ENCODE data around the gene SLC5A4. TPM values are rescaled to one million over a fixed set of nuclear protein-coding genes. Genes with fewer than 3 reads are reported as not detected.

SLC5A4 gene
- total RNA-seq, 2 donors from 2014 or later = 0.35 TPM; not detected in 1

- DNase-seq (ENCODE audit: low spot score) = no peak
- H3K9me3 ChIP-seq = no peaks in the 10 kb centered on the region
- no peaks in the 10 kb centered on the region for H3K36me3 ChIP-seq
- H3K4me3 ChIP-seq = no peak overlapping the region
- H3K27ac ChIP-seq = no peak overlapping the region
- no peaks in the 10 kb centered on the region for H3K27me3 ChIP-seq
- TF ChIP-seq, protein P1, sequence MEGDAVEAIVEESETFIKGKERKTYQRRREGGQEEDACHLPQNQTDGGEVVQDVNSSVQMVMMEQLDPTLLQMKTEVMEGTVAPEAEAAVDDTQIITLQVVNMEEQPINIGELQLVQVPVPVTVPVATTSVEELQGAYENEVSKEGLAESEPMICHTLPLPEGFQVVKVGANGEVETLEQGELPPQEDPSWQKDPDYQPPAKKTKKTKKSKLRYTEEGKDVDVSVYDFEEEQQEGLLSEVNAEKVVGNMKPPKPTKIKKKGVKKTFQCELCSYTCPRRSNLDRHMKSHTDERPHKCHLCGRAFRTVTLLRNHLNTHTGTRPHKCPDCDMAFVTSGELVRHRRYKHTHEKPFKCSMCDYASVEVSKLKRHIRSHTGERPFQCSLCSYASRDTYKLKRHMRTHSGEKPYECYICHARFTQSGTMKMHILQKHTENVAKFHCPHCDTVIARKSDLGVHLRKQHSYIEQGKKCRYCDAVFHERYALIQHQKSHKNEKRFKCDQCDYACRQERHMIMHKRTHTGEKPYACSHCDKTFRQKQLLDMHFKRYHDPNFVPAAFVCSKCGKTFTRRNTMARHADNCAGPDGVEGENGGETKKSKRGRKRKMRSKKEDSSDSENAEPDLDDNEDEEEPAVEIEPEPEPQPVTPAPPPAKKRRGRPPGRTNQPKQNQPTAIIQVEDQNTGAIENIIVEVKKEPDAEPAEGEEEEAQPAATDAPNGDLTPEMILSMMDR (IDR thresholded peaks at IDR 0.05) = no peak
- H3K4me1 ChIP-seq = no peaks in the 10 kb centered on the region
Measured at GRCh38 chr22:32258791-32259190, 3.6 kb upstream of the SLC5A4 start.

DNA sequence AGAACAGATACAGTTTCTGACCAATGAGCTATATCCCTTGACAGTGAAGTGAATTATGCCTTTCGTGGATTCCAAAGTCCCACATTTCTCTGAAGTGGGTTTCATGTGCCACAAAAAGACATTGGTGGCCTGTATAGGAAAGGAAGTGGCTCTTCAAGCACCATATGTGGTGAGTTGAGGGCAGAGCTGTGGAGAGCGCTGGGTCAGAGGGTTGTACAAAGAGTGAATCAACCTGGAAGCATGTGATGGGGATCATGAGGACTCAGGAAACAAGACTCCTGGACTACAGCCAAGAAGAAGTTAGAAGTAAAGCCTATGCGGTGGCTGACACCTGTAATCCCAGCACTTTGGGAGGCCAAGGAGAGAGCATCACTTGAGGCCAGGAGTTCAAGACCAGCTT lies 579 bp upstream of the SLC5A4 start:
- Histone ChIP-seq H3K27ac (no peak overlapping the region), H3K4me1 (no peaks in the 10 kb centered on the region), H3K27me3 (no peaks in the 10 kb centered on the region), H3K9me3 (no peaks in the 10 kb centered on the region), H3K36me3 (no peaks in the 10 kb centered on the region), H3K4me3 (no peak overlapping the region)
- TF ChIP-seq, protein P1 (IDR thresholded peaks at IDR 0.05) = no peak
- no peak for DNase-seq (ENCODE audit: low spot score)

DNA sequence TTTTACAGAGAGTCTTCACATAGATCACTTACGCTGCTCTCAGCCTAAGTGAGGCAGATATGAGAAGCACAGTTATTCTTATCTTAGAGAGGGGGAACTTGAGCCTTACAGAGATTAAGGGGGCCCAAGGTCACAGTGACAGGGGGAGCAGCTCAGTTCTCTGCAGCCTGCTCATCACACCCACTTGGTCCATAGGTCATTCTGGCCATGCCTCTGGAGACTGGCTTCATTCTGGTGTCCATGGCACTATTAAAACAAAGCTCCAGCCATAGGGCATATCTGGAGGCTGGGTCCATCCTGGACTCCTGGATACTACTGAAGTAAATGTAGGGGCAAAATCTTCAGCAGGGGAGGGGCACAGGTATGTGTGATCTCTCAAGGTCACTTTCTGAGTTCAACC lies 5.9 kb downstream of the SLC5A4 start:
- Histone ChIP-seq H3K27me3 (no peaks in the 10 kb centered on the region), H3K9me3 (no peaks in the 10 kb centered on the region), H3K4me3 (no peak overlapping the region), H3K36me3 (no peaks in the 10 kb centered on the region), H3K27ac (no peak overlapping the region), H3K4me1 (no peaks in the 10 kb centered on the region)
- TF ChIP-seq, protein P1 (IDR thresholded peaks at IDR 0.05) = no peak
- no peak for DNase-seq (ENCODE audit: low spot score)

DNA sequence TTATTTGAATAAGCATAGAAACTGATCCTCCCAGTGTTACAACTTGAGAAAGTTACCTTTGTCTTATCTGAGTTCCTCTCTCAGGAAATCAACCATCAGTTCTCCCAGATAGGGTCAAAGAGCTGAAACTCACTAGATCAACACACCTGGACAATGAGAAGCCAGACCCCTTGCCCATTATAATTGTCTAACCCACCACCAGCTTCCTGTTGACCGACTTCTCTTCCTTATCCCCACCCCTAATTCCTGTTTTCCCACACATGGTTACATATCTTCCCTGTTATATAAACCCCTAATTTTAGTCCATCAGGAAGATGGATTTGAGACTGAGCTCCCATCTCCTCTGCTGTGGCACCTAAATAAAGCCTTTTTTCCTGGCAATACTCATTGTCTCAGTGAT lies 6.9 kb downstream of the SLC5A4 start:
- Histone ChIP-seq H3K36me3 (no peaks in the 10 kb centered on the region), H3K27ac (no peak overlapping the region), H3K4me3 (no peak overlapping the region), H3K4me1 (no peaks in the 10 kb centered on the region), H3K27me3 (no peaks in the 10 kb centered on the region), H3K9me3 (no peaks in the 10 kb centered on the region)
- no peak for DNase-seq (ENCODE audit: low spot score)
- TF ChIP-seq, protein P1 (IDR thresholded peaks at IDR 0.05) = no peak

- H3K4me1 ChIP-seq = no peaks in the 10 kb centered on the region
- H3K9me3 ChIP-seq = no peaks in the 10 kb centered on the region
- TF ChIP-seq, protein P1 (IDR thresholded peaks at IDR 0.05) = no peak
- DNase-seq (ENCODE audit: low spot score) = no peak
- H3K27ac ChIP-seq = no peak overlapping the region
- no peak overlapping the region for H3K4me3 ChIP-seq
- H3K36me3 ChIP-seq = no peaks in the 10 kb centered on the region
- no peaks in the 10 kb centered on the region for H3K27me3 ChIP-seq
Measured at GRCh38 chr22:32246166-32246565, 9.0 kb downstream of the SLC5A4 start.

- H3K36me3 ChIP-seq = no peaks in the 10 kb centered on the region
- no peak overlapping the region for H3K4me3 ChIP-seq
- H3K9me3 ChIP-seq = no peaks in the 10 kb centered on the region
- DNase-seq (ENCODE audit: low spot score) = no peak
- TF ChIP-seq, protein P1 (IDR thresholded peaks at IDR 0.05) = no peak
- H3K27ac ChIP-seq = no peak overlapping the region
- no peaks in the 10 kb centered on the region for H3K4me1 ChIP-seq
- H3K27me3 ChIP-seq = no peaks in the 10 kb centered on the region
Measured at GRCh38 chr22:32245042-32245441, 10.1 kb downstream of the SLC5A4 start.

Measured in right atrium auricular region (tissue), 2 donors.